A673 (cell line): ENCODE results near the gene AMH. TPM values are rescaled to one million over a fixed set of nuclear protein-coding genes. Genes with fewer than 3 reads are reported as not detected.
A peak's percentile ranks its signal among the peaks of the same experiment; 100 is the strongest.

Experiments used
- BruUV-seq: library from RNA; stranded (reverse); fragments of 400-500 nt; replicated peaks from 2 replicates; lab custom pipeline; 2021; lab: Mats Ljungman, UMichigan
- CTCF ChIA-PET: fragments of 300-600 bp; sonication (Branson Sonifier 250); formaldehyde crosslinking; loops from one replicate; lab custom pipeline; 2022; ENCODE audit warnings: antibody characterized with exemption; lab: Charles Lee
- POLR2A ChIA-PET: fragments of 300-600 bp; sonication (Branson Sonifier 250); formaldehyde crosslinking; loops from one replicate; lab custom pipeline; 2022; ENCODE audit warnings: antibody characterized with exemption; ENCODE audit not compliant: low non-redundant PET; lab: Charles Lee
- DNase-seq: peaks from one replicate; pipeline ENCODE4 v3.0.0-alpha.2; 2015; ENCODE audit warnings: low spot score
- H3K27ac ChIP-seq: fragments of 200-600 bp; sonication (generic); 2 replicates; pipeline ENCODE4 v1.5.1; 2016; ENCODE audit warnings: mixed run types, low read depth, mild to moderate bottlenecking, mixed read lengths, antibody characterized with exemption, low read length; ENCODE audit not compliant: poor library complexity, severe bottlenecking
- H3K27me3 ChIP-seq: fragments of 200-600 bp; sonication (generic); replicated peaks from 2 replicates; pipeline ENCODE4 v1.6.1; 2017; ENCODE audit warnings: mixed run types, low read depth, mild to moderate bottlenecking, mixed read lengths, antibody characterized with exemption, low read length; ENCODE audit not compliant: insufficient read depth, poor library complexity
- H3K36me3 ChIP-seq: fragments of 200-600 bp; sonication (generic); 2 replicates; pipeline ENCODE4 v1.6.1; 2016; ENCODE audit warnings: mixed run types, mild to moderate bottlenecking, mixed read lengths, antibody characterized with exemption, low read length; ENCODE audit not compliant: insufficient read depth, poor library complexity, severe bottlenecking
- H3K4me1 ChIP-seq: fragments of 200-600 bp; sonication (generic); 2 replicates; pipeline ENCODE4 v1.6.1; 2017; ENCODE audit warnings: mixed run types, mild to moderate bottlenecking, mixed read lengths, antibody characterized with exemption, low read length; ENCODE audit not compliant: insufficient read depth, poor library complexity, severe bottlenecking
- H3K4me3 ChIP-seq: fragments of 200-600 bp; sonication (generic); 2 replicates; pipeline ENCODE4 v1.5.1; 2016; ENCODE audit warnings: low read depth, mixed run types, mild to moderate bottlenecking, mixed read lengths, low read length; ENCODE audit not compliant: poor library complexity, severe bottlenecking
- H3K9me3 ChIP-seq: fragments of 200-600 bp; sonication (generic); 2 replicates; pipeline ENCODE4 v1.6.1; 2016; ENCODE audit warnings: mixed run types, low read depth, mild to moderate bottlenecking, mixed read lengths, antibody characterized with exemption, low read length; ENCODE audit not compliant: poor library complexity, severe bottlenecking
- CTCF ChIP-seq: fragments of 300-800, 200-600 bp; sonication (generic); conservative IDR thresholded peaks from 2 replicates; pipeline ENCODE4 v1.5.1; 2017; ENCODE audit warnings: low read depth, mild to moderate bottlenecking, antibody characterized with exemption, low read length, moderate library complexity, mixed read lengths
- EZH2 ChIP-seq: fragments of 200-600 bp; sonication (generic); IDR thresholded peaks from 2 replicates; pipeline ENCODE4 v1.6.1; 2017; ENCODE audit warnings: borderline replicate concordance, low read depth, mild to moderate bottlenecking, mixed read lengths, antibody characterized with exemption, low read length; ENCODE audit not compliant: poor library complexity, severe bottlenecking
- intact Hi-C: fragments of 100-400 bp; cut with micrococcal nuclease; formaldehyde crosslinking; loops from one replicate; pipeline ENCODE4 v1.10.0; 2022; ENCODE audit not compliant: unreplicated experiment
- total RNA-seq: library from RNA; stranded (reverse); gene quantifications from 2 replicates; pipeline ENCODE4 v1.2.3, GENCODE V29; 2021

The AMH gene
- total RNA-seq, 1 experiment from 2014 or later: 16.3 TPM

GRCh38 chr19:2246801-2247361 lies 2.2 kb upstream of the AMH start:
- TF ChIP-seq CTCF (no peak), EZH2 (no peak)
- BruUV-seq: no TSS peak
- Histone ChIP-seq H3K4me1 (no peaks in the 10 kb centered on the region), H3K9me3 (no peaks in the 10 kb centered on the region), H3K27me3 (no peaks in the 10 kb centered on the region), H3K4me3 (no peak overlapping the region), H3K27ac (no peak overlapping the region), H3K36me3 (peaks cover 57% of the 10 kb centered on the region)
- ChIA-PET POLR2A (no interaction called here), CTCF (no interaction called here)
- no peak for DNase-seq
- intact Hi-C loops: no loop called here

- TF ChIP-seq EZH2: no peak
- no peak for TF ChIP-seq CTCF
- Histone ChIP-seq H3K27me3 (no peaks in the 10 kb centered on the region), H3K4me1 (no peaks in the 10 kb centered on the region), H3K9me3 (no peaks in the 10 kb centered on the region), H3K27ac (no peak overlapping the region), H3K36me3 (peaks cover 54% of the 10 kb centered on the region), H3K4me3 (no peak overlapping the region)
- no TSS peak for BruUV-seq
- POLR2A ChIA-PET: no interaction called here
- CTCF ChIA-PET: interaction anchor here (0.6 kb wide), 1 partner anchor 89 kb away, joined by 3 read pairs; no protein-coding TSS in a partner anchor
- intact Hi-C loops: no loop called here
- DNase-seq: no peak
Measured at GRCh38 chr19:2247433-2248101, 1.6 kb upstream of the AMH start.

- BruUV-seq: TSS peak; percentile 92
- ChIA-PET CTCF (interaction anchor here (0.6 kb wide), 1 partner anchor 90 kb away, joined by 3 read pairs; no protein-coding TSS in a partner anchor), POLR2A (no interaction called here)
- intact Hi-C loops: no loop called here
- H3K27ac ChIP-seq: no peak overlapping the region
- DNase-seq: no peak
- TF ChIP-seq CTCF: no peak
- TF ChIP-seq EZH2: no peak
- H3K9me3 ChIP-seq: no peaks in the 10 kb centered on the region
- H3K4me1 ChIP-seq: no peaks in the 10 kb centered on the region
- no peak overlapping the region for H3K4me3 ChIP-seq
- H3K36me3 ChIP-seq: peaks cover 46% of the 10 kb centered on the region
- H3K27me3 ChIP-seq: no peaks in the 10 kb centered on the region
Measured at GRCh38 chr19:2248136-2249009, 750 bp upstream of the AMH start.
